SU-DHL-6 (cell line): ENCODE results near the gene ZBTB12.

Experiments used
- CTCF ChIP-seq: fragments of 200-600 bp; sonication (generic); IDR thresholded peaks from one replicate; pipeline ENCODE4 v1.5.1; 2017; ENCODE audit warnings: antibody characterized with exemption, mild to moderate bottlenecking, low read length, moderate library complexity; ENCODE audit not compliant: insufficient read depth, poor library complexity, severe bottlenecking
- EZH2phosphoT487 ChIP-seq: fragments of 200-600 bp; sonication (generic), shearing (Covaris generic); conservative IDR thresholded peaks from 2 replicates; pipeline ENCODE4 v1.6.1; 2018; ENCODE audit warnings: mild to moderate bottlenecking, antibody characterized with exemption, low read length, moderate library complexity, mixed read lengths

- TF ChIP-seq CTCF (no peak), EZH2phosphoT487 (no peak)
Observed at GRCh38 chr6:31874084-31874670, 27.7 kb downstream of the ZBTB12 start.
